Astrocyte (in vitro differentiated cells and primary cell): Measurements from ENCODE around the gene CCDC74B. TPM values are rescaled to one million over a fixed set of nuclear protein-coding genes. Genes with fewer than 3 reads are reported as not detected.
"Not testable (repeated sequence)": the region's sequence is repeated elsewhere in the genome, so short reads cannot be mapped to it uniquely, and the experiment has no call there.

Experiments used
- DNase-seq: peaks from one replicate; pipeline ENCODE4 v3.0.0-alpha.2; 2010; ENCODE audit warnings: low read depth
- FAIRE-seq: peaks from 2 replicates; lab custom pipeline; 2011; peaks lifted over from hg19 to GRCh38; lab: Jason Lieb, UNC
- H2AFZ ChIP-seq: 2 replicates; pipeline ENCODE4 v1.6.0; 2012; ENCODE audit warnings: low read depth, low read length, inconsistent platforms
- H3K27ac ChIP-seq: 2 replicates; pipeline ENCODE4 v1.5.1; 2011; ENCODE audit warnings: low read depth, low read length, inconsistent platforms
- H3K27me3 ChIP-seq: 2 replicates; pipeline ENCODE4 v1.6.0; 2011; ENCODE audit warnings: low read length, inconsistent platforms; ENCODE audit not compliant: insufficient read depth
- H3K36me3 ChIP-seq: 2 replicates; pipeline ENCODE4 v1.5.1; 2011; ENCODE audit warnings: low read length, inconsistent platforms; ENCODE audit not compliant: insufficient read depth
- H3K4me1 ChIP-seq: 2 replicates; pipeline ENCODE4 v1.5.1; 2011; ENCODE audit warnings: low read length, inconsistent platforms; ENCODE audit not compliant: insufficient read depth
- H3K4me2 ChIP-seq: 2 replicates; pipeline ENCODE4 v1.6.0; 2012; ENCODE audit warnings: low read length, inconsistent platforms
- H3K4me3 ChIP-seq: 2 replicates; pipeline ENCODE4 v1.5.1; 2011; ENCODE audit warnings: low read depth, mild to moderate bottlenecking, low read length, inconsistent platforms; ENCODE audit not compliant: insufficient read depth
- H3K79me2 ChIP-seq: 2 replicates; pipeline ENCODE4 v1.6.0; 2012; ENCODE audit warnings: mild to moderate bottlenecking, low read length, inconsistent platforms; ENCODE audit not compliant: insufficient read depth
- H3K9ac ChIP-seq: 2 replicates; pipeline ENCODE4 v1.6.0; 2012; ENCODE audit warnings: mild to moderate bottlenecking, low read length, inconsistent platforms
- H3K9me3 ChIP-seq: 2 replicates; pipeline ENCODE4 v1.5.1; 2012; ENCODE audit warnings: low read depth, mild to moderate bottlenecking, low read length, inconsistent platforms; ENCODE audit not compliant: insufficient read depth
- H4K20me1 ChIP-seq: 2 replicates; pipeline ENCODE4 v1.6.0; 2012; ENCODE audit warnings: low read length, inconsistent platforms; ENCODE audit not compliant: insufficient read depth
- H3K27ac Mint-ChIP-seq: one replicate; pipeline ENCODE4 v1.8.0; 2021; ENCODE audit warnings: mild to moderate bottlenecking, mixed read lengths; ENCODE audit not compliant: unreplicated experiment
- H3K27me3 Mint-ChIP-seq: one replicate; pipeline ENCODE4 v1.8.0; 2021; ENCODE audit warnings: low read depth, mixed read lengths; ENCODE audit not compliant: unreplicated experiment
- H3K36me3 Mint-ChIP-seq: one replicate; pipeline ENCODE4 v1.8.0; 2021; ENCODE audit warnings: low read depth, mixed read lengths; ENCODE audit not compliant: unreplicated experiment
- H3K4me1 Mint-ChIP-seq: one replicate; pipeline ENCODE4 v1.8.0; 2021; ENCODE audit warnings: low read depth, mixed read lengths; ENCODE audit not compliant: unreplicated experiment
- H3K4me3 Mint-ChIP-seq: one replicate; pipeline ENCODE4 v1.8.0; 2021; ENCODE audit warnings: mild to moderate bottlenecking, moderate library complexity, mixed read lengths; ENCODE audit not compliant: unreplicated experiment
- H3K9me3 Mint-ChIP-seq: one replicate; pipeline ENCODE4 v1.8.0; 2021; ENCODE audit warnings: mild to moderate bottlenecking, mixed read lengths; ENCODE audit not compliant: unreplicated experiment
- total RNA-seq: library from RNA; stranded (reverse); gene quantifications from 2 replicates; pipeline ENCODE4 v1.2.1, GENCODE V29; 2021

CCDC74B gene
- total RNA-seq, 1 donor from 2014 or later: 3.0 TPM

- H3K36me3 ChIP-seq, H3K9ac ChIP-seq, DNase-seq, H3K4me3 ChIP-seq, H3K27ac ChIP-seq, FAIRE-seq, H3K27me3 Mint-ChIP-seq, H4K20me1 ChIP-seq, H3K4me1 Mint-ChIP-seq, H3K27ac Mint-ChIP-seq, H3K4me1 ChIP-seq, H3K36me3 Mint-ChIP-seq, H3K9me3 Mint-ChIP-seq, H3K79me2 ChIP-seq, H3K4me2 ChIP-seq, H3K27me3 ChIP-seq, H3K9me3 ChIP-seq, H2AFZ ChIP-seq: not testable (repeated sequence)
- peak overlapping the region; percentile 67 for H3K4me3 Mint-ChIP-seq
Observed at GRCh38 chr2:130128464-130128863, 16.4 kb downstream of the CCDC74B start.

DNA sequence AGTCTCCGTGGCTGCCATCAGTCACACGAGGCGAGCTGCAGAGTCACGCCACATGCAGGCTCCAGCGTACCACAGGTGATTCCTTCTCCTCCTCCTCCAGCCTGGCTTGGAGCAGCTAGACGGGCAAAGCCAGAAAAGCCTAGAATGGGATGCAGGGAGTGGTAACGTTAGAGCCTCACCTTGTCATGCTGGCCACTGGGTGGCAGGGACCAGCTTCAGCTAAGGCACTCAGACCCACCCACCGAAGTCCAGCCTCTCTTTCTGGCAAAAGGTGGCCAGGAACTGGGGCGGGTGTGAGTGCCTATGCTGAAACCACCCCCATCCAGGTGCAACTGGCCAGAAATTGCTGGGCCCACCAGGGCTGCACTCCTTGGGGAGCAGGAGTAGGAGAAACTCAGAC is 17.2 kb downstream of the CCDC74B start:
- H3K27me3 Mint-ChIP-seq, H3K4me1 Mint-ChIP-seq, H3K79me2 ChIP-seq, H3K36me3 ChIP-seq, H3K9ac ChIP-seq, H3K27ac Mint-ChIP-seq, DNase-seq, H4K20me1 ChIP-seq, FAIRE-seq, H2AFZ ChIP-seq, H3K27ac ChIP-seq, H3K4me1 ChIP-seq, H3K9me3 Mint-ChIP-seq, H3K27me3 ChIP-seq, H3K4me2 ChIP-seq, H3K36me3 Mint-ChIP-seq, H3K4me3 ChIP-seq, H3K9me3 ChIP-seq: not testable (repeated sequence)
- H3K4me3 Mint-ChIP-seq: peak overlapping the region; percentile 67

- H3K9me3 Mint-ChIP-seq, H3K9ac ChIP-seq, H3K4me2 ChIP-seq, H3K36me3 ChIP-seq, H3K4me1 Mint-ChIP-seq, H3K4me1 ChIP-seq, H3K36me3 Mint-ChIP-seq, H3K27ac Mint-ChIP-seq, H2AFZ ChIP-seq, FAIRE-seq, H3K27me3 Mint-ChIP-seq, H3K27ac ChIP-seq, H3K9me3 ChIP-seq, H3K79me2 ChIP-seq, H3K27me3 ChIP-seq, H3K4me3 Mint-ChIP-seq, DNase-seq, H3K4me3 ChIP-seq, H4K20me1 ChIP-seq: not testable (repeated sequence)
Observed at GRCh38 chr2:130120924-130121323, 24.0 kb downstream of the CCDC74B start.

DNA sequence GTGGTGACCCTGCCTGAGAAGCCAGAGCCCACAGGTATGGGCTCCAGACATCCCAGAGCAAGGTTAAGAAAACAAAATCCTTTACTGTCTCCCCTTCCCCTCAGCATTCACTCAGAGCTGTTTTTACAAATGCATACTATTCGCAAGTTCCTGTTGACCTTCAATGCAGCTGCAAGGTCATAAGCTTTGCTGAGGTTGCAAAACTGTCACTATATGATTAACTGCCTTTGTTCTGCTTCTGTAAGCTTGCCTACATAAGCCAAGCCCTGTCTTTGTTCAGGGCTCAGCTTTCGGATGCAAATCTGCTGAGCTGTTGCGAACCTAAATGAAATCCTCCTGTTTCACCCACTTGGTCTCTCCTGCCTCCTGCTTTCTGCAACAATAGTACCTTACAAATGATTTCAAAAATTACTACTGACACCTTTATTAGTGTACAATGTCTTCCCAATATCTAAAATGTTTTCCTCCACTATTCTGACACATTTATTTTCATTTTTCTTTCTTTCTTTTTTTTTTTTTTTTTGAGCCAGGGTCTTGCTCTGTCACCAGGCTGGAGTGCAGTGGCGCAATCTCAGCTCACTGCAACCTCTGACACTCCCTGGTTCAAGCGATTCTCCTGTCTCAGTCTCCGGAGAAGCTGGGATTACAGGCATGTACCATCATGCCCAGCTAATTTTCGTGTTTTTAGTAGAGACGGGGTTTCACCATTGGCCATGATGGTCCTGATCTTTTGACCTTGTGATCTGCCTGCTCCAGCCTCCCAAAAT is 42.1 kb downstream of the CCDC74B start:
- not testable (repeated sequence) for H3K4me3 ChIP-seq, H2AFZ ChIP-seq, H3K9me3 ChIP-seq, FAIRE-seq, H3K9me3 Mint-ChIP-seq, H3K9ac ChIP-seq, H3K27ac ChIP-seq, DNase-seq, H3K4me1 ChIP-seq, H3K27me3 Mint-ChIP-seq, H4K20me1 ChIP-seq, H3K4me2 ChIP-seq, H3K36me3 Mint-ChIP-seq, H3K79me2 ChIP-seq, H3K4me1 Mint-ChIP-seq, H3K27ac Mint-ChIP-seq, H3K27me3 ChIP-seq, H3K36me3 ChIP-seq, H3K4me3 Mint-ChIP-seq

Other genes starting within 250 kb of the CCDC74B start
- 0.09 and 0.14 TPM in 2 replicates for gene RAB6C, start 165.4 kb downstream of the CCDC74B start, total RNA-seq
- gene POTEF, start 15.9 kb downstream of the CCDC74B start, total RNA-seq: 2.1 and 2.3 TPM in 2 replicates
- gene SMPD4, start 36.5 kb upstream of the CCDC74B start, total RNA-seq: 60.1 and 66.3 TPM in 2 replicates
- 232 and 234 TPM in 2 replicates for gene MZT2B, start 37.1 kb upstream of the CCDC74B start, total RNA-seq
- gene TUBA3E, start 53.3 kb upstream of the CCDC74B start, total RNA-seq: not detected in 2 replicates
- gene IMP4, start 197.8 kb upstream of the CCDC74B start, total RNA-seq: 65.5 and 78.9 TPM in 2 replicates
- gene PTPN18, start 210.9 kb upstream of the CCDC74B start, total RNA-seq: 9.9 and 10.4 TPM in 2 replicates